ENCODE data around the gene NRG2. TPM values are rescaled to one million over a fixed set of nuclear protein-coding genes. Genes with fewer than 3 reads are reported as not detected.

NRG2 gene
- total RNA-seq, 6 donors from 2014 or later: 0.46 to 4.2 (median 1.5) TPM

- Histone ChIP-seq H3K36me3 (no peaks in the 10 kb centered on the region), H3K4me3 (no peak overlapping the region), H3K27me3 (no peaks in the 10 kb centered on the region), H3K4me1 (peaks cover 0 to 7% (median 0%) of the 10 kb centered on the region in 4 donors), H3K27ac (no peak overlapping the region), H3K9me3 (no peaks in the 10 kb centered on the region)
- 87 to 90% methylated on average over 2 of the region's 2 CpGs for WGBS, 2 donors
- ATAC-seq (ENCODE audit: low FRiP score in 2 of 2) (no peak), DNase-seq (no peak)
- TF ChIP-seq POLR2AphosphoS5 (IDR thresholded peaks at IDR 0.05) (no peak), EP300 (IDR thresholded peaks at IDR 0.05) (no peak)
These were observed 10.8 kb downstream of the NRG2 start for GRCh38 chr5:140032296-140032695.

- Histone ChIP-seq H3K9me3 (no peaks in the 10 kb centered on the region), H3K4me3 (no peak overlapping the region), H3K4me1 (no peaks in the 10 kb centered on the region), H3K27ac (no peak overlapping the region), H3K36me3 (no peaks in the 10 kb centered on the region), H3K27me3 (no peaks in the 10 kb centered on the region)
- ATAC-seq (ENCODE audit: low FRiP score in 2 of 2) (no peak), DNase-seq (no peak)
- TF ChIP-seq EP300 (IDR thresholded peaks at IDR 0.05) (no peak), CTCF (IDR thresholded peaks at IDR 0.05) (no peak), POLR2AphosphoS5 (IDR thresholded peaks at IDR 0.05) (no peak), POLR2A (IDR thresholded peaks at IDR 0.05) (no peak)
- 94 to 96% methylated on average over 2 of the region's 2 CpGs for WGBS, 2 donors
These were observed 15.3 kb downstream of the NRG2 start for GRCh38 chr5:140027807-140028206.

GRCh38 chr5:140025736-140026135, 17.4 kb downstream of the NRG2 start:
- WGBS, 2 donors: 77 to 85% methylated on average over 3 of the region's 3 CpGs

GRCh38 chr5:140024928-140025327, 18.2 kb downstream of the NRG2 start:
- Histone ChIP-seq H3K9me3 (no peaks in the 10 kb centered on the region), H3K27me3 (no peaks in the 10 kb centered on the region), H3K4me3 (no peak overlapping the region), H3K27ac (no peak overlapping the region), H3K36me3 (no peaks in the 10 kb centered on the region), H3K4me1 (no peaks in the 10 kb centered on the region)
- 29 to 50% methylated on average over 1 of the region's 1 CpG for WGBS, 2 donors
- TF ChIP-seq EP300 (IDR thresholded peaks at IDR 0.05) (no peak), POLR2A (IDR thresholded peaks at IDR 0.05) (no peak), CTCF (IDR thresholded peaks at IDR 0.05) (no peak)
- DNase-seq (no peak), ATAC-seq (ENCODE audit: low FRiP score in 2 of 2) (no peak)

More at GRCh38 chr5:140025736-140026135, 17.4 kb downstream of the NRG2 start:
- no peaks in the 10 kb centered on the region for H3K36me3 ChIP-seq
- H3K27me3 ChIP-seq: no peaks in the 10 kb centered on the region
- ATAC-seq (ENCODE audit: low FRiP score in 2 of 2) (no peak), DNase-seq (no peak)
- no peak overlapping the region for H3K4me3 ChIP-seq
- no peak for TF ChIP-seq CTCF (IDR thresholded peaks at IDR 0.05)
- no peak for TF ChIP-seq POLR2AphosphoS5 (IDR thresholded peaks at IDR 0.05)
- no peak for TF ChIP-seq POLR2A (IDR thresholded peaks at IDR 0.05)
- TF ChIP-seq EP300 (IDR thresholded peaks at IDR 0.05): no peak
- H3K9me3 ChIP-seq: no peaks in the 10 kb centered on the region
- H3K4me1 ChIP-seq: no peaks in the 10 kb centered on the region
- H3K27ac ChIP-seq: no peak overlapping the region

- H3K9me3 ChIP-seq: no peaks in the 10 kb centered on the region
- no peaks in the 10 kb centered on the region for H3K27me3 ChIP-seq
- no peak for TF ChIP-seq POLR2AphosphoS5 (IDR thresholded peaks at IDR 0.05)
- TF ChIP-seq EP300 (IDR thresholded peaks at IDR 0.05): no peak
- TF ChIP-seq POLR2A (IDR thresholded peaks at IDR 0.05): no peak
- TF ChIP-seq CTCF (IDR thresholded peaks at IDR 0.05): no peak
- ATAC-seq (ENCODE audit: low FRiP score in 2 of 2) (no peak), DNase-seq (no peak)
- H3K27ac ChIP-seq: no peak overlapping the region
- 94 to 100% methylated on average over 6 of the region's 6 CpGs for WGBS, 2 donors
- H3K4me3 ChIP-seq: no peak overlapping the region
- H3K36me3 ChIP-seq: no peaks in the 10 kb centered on the region
- no peaks in the 10 kb centered on the region for H3K4me1 ChIP-seq
These were observed 19.4 kb downstream of the NRG2 start for GRCh38 chr5:140023611-140024191.
